Neural cell (in vitro differentiated cells): ENCODE measurements around the gene GNAI1. TPM values are rescaled to one million over a fixed set of nuclear protein-coding genes. Genes with fewer than 3 reads are reported as not detected.

ENCODE experiments used
- H2AFZ ChIP-seq: fragments of 200-600, 300-800 bp; sonication (generic), shearing (Covaris generic); 2 replicates; pipeline ENCODE4 v1.6.0; 2014; ENCODE audit warnings: low read depth, mild to moderate bottlenecking, antibody characterized with exemption, low read length, moderate library complexity
- H3F3A ChIP-seq: fragments of 200-600 bp; shearing (Covaris generic); 2 replicates; pipeline ENCODE4 v1.6.1; 2016; ENCODE audit warnings: mild to moderate bottlenecking, moderate library complexity, mixed read lengths, antibody characterized with exemption, low read length; ENCODE audit not compliant: insufficient read depth, poor library complexity, severe bottlenecking
- H3K27ac ChIP-seq: fragments of 200-600, 300-800 bp; sonication (generic), shearing (Covaris generic); 2 replicates; pipeline ENCODE4 v1.5.1; 2014; ENCODE audit warnings: mild to moderate bottlenecking, low read length, moderate library complexity
- H3K27me3 ChIP-seq: fragments of 300-800, 200-600 bp; sonication (generic), shearing (Covaris generic); 2 replicates; pipeline ENCODE4 v1.6.0; 2014; ENCODE audit warnings: mild to moderate bottlenecking, low read depth, low read length, moderate library complexity; ENCODE audit not compliant: insufficient read depth
- H3K36me3 ChIP-seq: fragments of 300-800, 200-600 bp; sonication (generic), shearing (Covaris generic); 2 replicates; pipeline ENCODE4 v1.5.1; 2014; ENCODE audit warnings: mild to moderate bottlenecking, antibody characterized with exemption, low read length, moderate library complexity; ENCODE audit not compliant: insufficient read depth
- H3K4me2 ChIP-seq: fragments of 300-800, 200-600 bp; sonication (generic), shearing (Covaris generic); 2 replicates; pipeline ENCODE4 v1.6.0; 2014; ENCODE audit warnings: mild to moderate bottlenecking, low read length
- H3K4me3 ChIP-seq: fragments of 300-800, 200-600 bp; sonication (generic), shearing (Covaris generic); 2 replicates; pipeline ENCODE4 v1.5.1; 2014; ENCODE audit warnings: mild to moderate bottlenecking, low read length, moderate library complexity
- H3K79me2 ChIP-seq: fragments of 200-600 bp; shearing (Covaris generic); replicated peaks from 2 replicates; pipeline ENCODE4 v1.6.0; 2014; ENCODE audit warnings: mild to moderate bottlenecking, low read length, moderate library complexity; ENCODE audit not compliant: insufficient read depth
- H3K9ac ChIP-seq: fragments of 300-800, 200-600 bp; sonication (generic), shearing (Covaris generic); 2 replicates; pipeline ENCODE4 v1.6.1; 2016; ENCODE audit warnings: mild to moderate bottlenecking, low read length, mixed read lengths
- H3K9me2 ChIP-seq: fragments of 200-600 bp; shearing (Covaris generic); 2 replicates; pipeline ENCODE4 v1.6.1; 2016; ENCODE audit warnings: mild to moderate bottlenecking, low read length, mixed read lengths; ENCODE audit not compliant: insufficient read depth
- H3K9me3 ChIP-seq: fragments of 200-600, 300-800 bp; sonication (generic), shearing (Covaris generic); 2 replicates; pipeline ENCODE4 v1.6.1; 2016; ENCODE audit warnings: mild to moderate bottlenecking, mixed run types, low read length, moderate library complexity, mixed read lengths
- H4K20me1 ChIP-seq: fragments of 200-600 bp; shearing (Covaris generic); 2 replicates; pipeline ENCODE4 v1.6.1; 2016; ENCODE audit warnings: mild to moderate bottlenecking, mixed run types; ENCODE audit not compliant: insufficient read depth
- EP300 ChIP-seq: fragments of 450-650 bp; conservative IDR thresholded peaks from 2 replicates; pipeline ENCODE4 v1.6.1; 2014; ENCODE audit warnings: antibody characterized with exemption, mild to moderate bottlenecking, moderate library complexity; ENCODE audit not compliant: poor library complexity, severe bottlenecking
- EZH2 ChIP-seq: fragments of 200-600, 300-800 bp; shearing (Covaris generic), sonication (generic); IDR thresholded peaks from 2 replicates; pipeline ENCODE4 v1.6.1; 2014; ENCODE audit warnings: antibody characterized with exemption, low read length, borderline replicate concordance, mild to moderate bottlenecking; ENCODE audit not compliant: insufficient read depth, poor library complexity, severe bottlenecking
- MXI1 ChIP-seq: fragments of 450-650 bp; conservative IDR thresholded peaks from 2 replicates; pipeline ENCODE4 v1.6.1; 2014; ENCODE audit warnings: antibody characterized with exemption, mild to moderate bottlenecking; ENCODE audit not compliant: poor library complexity, severe bottlenecking
- POLR2AphosphoS5 ChIP-seq: IDR thresholded peaks from 2 replicates; pipeline ENCODE4 v1.6.1; 2012
- RAD21 ChIP-seq: fragments of 450-650 bp; conservative IDR thresholded peaks from 2 replicates; pipeline ENCODE4 v1.6.1; 2014; ENCODE audit warnings: antibody characterized with exemption, mild to moderate bottlenecking, moderate library complexity
- SMC3 ChIP-seq: fragments of 450-650 bp; conservative IDR thresholded peaks from 2 replicates; pipeline ENCODE4 v1.6.1; 2014; ENCODE audit warnings: antibody characterized with exemption, mild to moderate bottlenecking, moderate library complexity; ENCODE audit not compliant: poor library complexity
- TAF1 ChIP-seq: IDR thresholded peaks from 2 replicates; pipeline ENCODE4 v1.6.1; 2012; ENCODE audit warnings: low read depth
- polyA plus RNA-seq: library from polyadenylated mRNA; depleted of rRNA; stranded (reverse); fragments of >200 nt; gene quantifications from 2 replicates; pipeline ENCODE4 v1.2.3, GENCODE V29; 2014
- TF ChIP-seq, protein P1 (sequence below): fragments of 450-650 bp; IDR thresholded peaks from 2 replicates; pipeline ENCODE4 v1.5.1; 2014; ENCODE audit warnings: antibody characterized with exemption, mild to moderate bottlenecking, moderate library complexity; ENCODE audit not compliant: poor library complexity, severe bottlenecking
- TF ChIP-seq, protein P2 (sequence below): IDR thresholded peaks from 2 replicates; pipeline ENCODE4 v1.6.1; 2012; ENCODE audit warnings: borderline replicate concordance

The GNAI1 gene
- polyA plus RNA-seq, 1 donor from 2014 or later, result 69.3 TPM

DNA sequence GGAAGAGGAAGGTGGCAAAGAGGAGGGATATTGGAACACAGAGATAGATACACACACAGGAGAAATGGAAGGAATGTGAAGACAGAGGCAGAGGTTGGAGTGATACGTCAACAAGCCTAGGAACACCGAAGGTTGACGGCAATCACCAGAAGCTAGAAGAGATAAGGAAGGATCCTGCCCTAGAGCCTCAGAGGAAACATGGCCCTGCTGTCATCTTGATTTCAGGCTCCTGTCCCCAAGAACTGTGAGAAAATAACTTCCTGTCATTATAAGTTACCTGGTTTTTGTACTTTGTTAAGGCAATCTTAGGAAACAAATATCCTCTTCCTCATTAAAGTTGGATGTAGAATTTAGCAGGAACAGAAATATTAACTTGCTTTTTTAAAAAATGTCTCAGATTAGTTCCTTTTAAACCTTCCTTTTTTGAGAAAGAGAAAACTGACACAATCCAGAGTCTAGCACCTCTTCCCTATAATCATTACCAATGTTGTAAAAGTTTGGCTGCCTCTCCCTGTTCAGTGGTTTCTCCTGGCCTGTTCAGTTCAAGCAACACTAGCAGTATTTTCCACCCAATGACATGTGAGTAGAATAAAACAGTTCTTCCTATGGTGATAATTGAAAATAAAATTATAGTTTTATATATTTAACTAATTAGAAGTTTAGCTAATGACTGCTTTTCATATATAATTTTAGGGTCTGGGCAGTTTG, 28.8 kb upstream of the GNAI1 start:
- Histone ChIP-seq H3K4me3 (no peak overlapping the region), H3F3A (no peaks in the 10 kb centered on the region), H3K9me2 (no peaks in the 10 kb centered on the region), H3K79me2 (no peaks in the 10 kb centered on the region), H3K36me3 (no peaks in the 10 kb centered on the region), H2AFZ (no peak overlapping the region), H3K27me3 (no peaks in the 10 kb centered on the region), H3K27ac (no peak overlapping the region), H3K9ac (no peak overlapping the region), H3K9me3 (no peaks in the 10 kb centered on the region), H3K4me2 (no peak overlapping the region), H4K20me1 (no peaks in the 10 kb centered on the region)
- TF ChIP-seq RAD21, result no peak

DNA sequence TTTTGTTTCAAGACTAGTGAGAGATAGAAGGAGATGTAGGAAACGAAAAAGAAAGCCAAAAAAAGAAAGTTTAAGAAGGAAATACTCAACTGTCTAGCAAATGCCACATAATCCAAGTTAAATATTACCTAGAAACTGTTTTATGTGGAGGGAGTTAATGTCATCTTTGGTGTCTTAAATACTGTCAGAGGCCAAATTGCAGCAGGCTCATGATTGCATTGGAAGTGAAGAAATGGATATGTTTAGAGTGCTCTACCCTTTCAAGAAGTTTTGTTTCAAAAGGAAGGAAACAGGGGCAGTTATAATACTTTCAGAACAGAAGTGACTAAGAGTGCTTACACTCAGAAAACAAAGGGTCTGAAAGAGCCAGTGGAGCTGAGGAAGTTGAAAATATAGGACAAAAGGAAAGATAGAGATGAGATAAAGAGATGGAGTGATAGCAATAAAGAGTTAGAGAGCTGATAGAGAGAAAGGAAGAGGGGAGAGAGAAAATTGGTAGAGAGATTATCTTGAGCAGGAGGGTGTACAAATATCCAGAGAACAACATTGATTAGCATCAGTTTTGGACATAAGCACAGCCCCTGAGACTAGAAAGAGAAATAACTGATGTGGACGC, 28.0 kb upstream of the GNAI1 start:
- no peak overlapping the region for H3K4me3 ChIP-seq
- no peak overlapping the region for H3K4me2 ChIP-seq
- H3K9me2 ChIP-seq, result no peaks in the 10 kb centered on the region
- H2AFZ ChIP-seq, result no peak overlapping the region
- H3K9ac ChIP-seq, result no peak overlapping the region
- H3K27ac ChIP-seq, result no peak overlapping the region
- no peaks in the 10 kb centered on the region for H3K27me3 ChIP-seq
- no peaks in the 10 kb centered on the region for H3F3A ChIP-seq
- no peaks in the 10 kb centered on the region for H3K9me3 ChIP-seq
- H3K36me3 ChIP-seq, result no peaks in the 10 kb centered on the region
- TF ChIP-seq POLR2AphosphoS5, result no peak
- no peaks in the 10 kb centered on the region for H3K79me2 ChIP-seq
- H4K20me1 ChIP-seq, result no peaks in the 10 kb centered on the region

DNA sequence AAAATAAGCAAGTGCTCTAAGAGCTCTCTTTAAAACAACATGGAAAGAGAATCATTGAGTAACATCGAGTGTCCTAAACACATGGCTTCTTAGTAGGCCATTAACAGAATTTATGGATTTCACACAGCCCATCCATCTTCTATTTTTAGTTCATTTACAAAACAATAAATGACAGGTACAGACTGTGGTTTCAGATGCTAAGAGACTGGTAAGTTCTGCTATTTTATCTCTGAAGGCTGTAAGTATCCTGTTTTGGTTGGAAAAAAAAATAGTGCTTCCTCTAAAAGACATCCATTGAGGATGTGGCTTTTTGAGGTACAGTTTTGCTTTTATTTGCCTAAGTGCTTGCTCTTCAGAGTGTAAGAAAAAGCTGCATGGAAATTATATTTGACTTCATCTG, 27.4 kb upstream of the GNAI1 start:
- no peaks in the 10 kb centered on the region for H3K36me3 ChIP-seq
- H3K4me3 ChIP-seq, result no peak overlapping the region
- no peak overlapping the region for H2AFZ ChIP-seq
- H3K9ac ChIP-seq, result no peak overlapping the region
- no peaks in the 10 kb centered on the region for H4K20me1 ChIP-seq
- no peak overlapping the region for H3K27ac ChIP-seq
- no peak overlapping the region for H3K4me2 ChIP-seq
- no peaks in the 10 kb centered on the region for H3K9me2 ChIP-seq
- H3K9me3 ChIP-seq, result no peaks in the 10 kb centered on the region
- H3K79me2 ChIP-seq, result no peaks in the 10 kb centered on the region
- TF ChIP-seq EP300 (no peak), SMC3 (no peak), RAD21 (no peak), MXI1 (no peak), POLR2AphosphoS5 (no peak), TAF1 (no peak), EZH2 (no peak)
- TF ChIP-seq, protein P1, sequence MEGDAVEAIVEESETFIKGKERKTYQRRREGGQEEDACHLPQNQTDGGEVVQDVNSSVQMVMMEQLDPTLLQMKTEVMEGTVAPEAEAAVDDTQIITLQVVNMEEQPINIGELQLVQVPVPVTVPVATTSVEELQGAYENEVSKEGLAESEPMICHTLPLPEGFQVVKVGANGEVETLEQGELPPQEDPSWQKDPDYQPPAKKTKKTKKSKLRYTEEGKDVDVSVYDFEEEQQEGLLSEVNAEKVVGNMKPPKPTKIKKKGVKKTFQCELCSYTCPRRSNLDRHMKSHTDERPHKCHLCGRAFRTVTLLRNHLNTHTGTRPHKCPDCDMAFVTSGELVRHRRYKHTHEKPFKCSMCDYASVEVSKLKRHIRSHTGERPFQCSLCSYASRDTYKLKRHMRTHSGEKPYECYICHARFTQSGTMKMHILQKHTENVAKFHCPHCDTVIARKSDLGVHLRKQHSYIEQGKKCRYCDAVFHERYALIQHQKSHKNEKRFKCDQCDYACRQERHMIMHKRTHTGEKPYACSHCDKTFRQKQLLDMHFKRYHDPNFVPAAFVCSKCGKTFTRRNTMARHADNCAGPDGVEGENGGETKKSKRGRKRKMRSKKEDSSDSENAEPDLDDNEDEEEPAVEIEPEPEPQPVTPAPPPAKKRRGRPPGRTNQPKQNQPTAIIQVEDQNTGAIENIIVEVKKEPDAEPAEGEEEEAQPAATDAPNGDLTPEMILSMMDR, result no peak
- TF ChIP-seq, protein P2, sequence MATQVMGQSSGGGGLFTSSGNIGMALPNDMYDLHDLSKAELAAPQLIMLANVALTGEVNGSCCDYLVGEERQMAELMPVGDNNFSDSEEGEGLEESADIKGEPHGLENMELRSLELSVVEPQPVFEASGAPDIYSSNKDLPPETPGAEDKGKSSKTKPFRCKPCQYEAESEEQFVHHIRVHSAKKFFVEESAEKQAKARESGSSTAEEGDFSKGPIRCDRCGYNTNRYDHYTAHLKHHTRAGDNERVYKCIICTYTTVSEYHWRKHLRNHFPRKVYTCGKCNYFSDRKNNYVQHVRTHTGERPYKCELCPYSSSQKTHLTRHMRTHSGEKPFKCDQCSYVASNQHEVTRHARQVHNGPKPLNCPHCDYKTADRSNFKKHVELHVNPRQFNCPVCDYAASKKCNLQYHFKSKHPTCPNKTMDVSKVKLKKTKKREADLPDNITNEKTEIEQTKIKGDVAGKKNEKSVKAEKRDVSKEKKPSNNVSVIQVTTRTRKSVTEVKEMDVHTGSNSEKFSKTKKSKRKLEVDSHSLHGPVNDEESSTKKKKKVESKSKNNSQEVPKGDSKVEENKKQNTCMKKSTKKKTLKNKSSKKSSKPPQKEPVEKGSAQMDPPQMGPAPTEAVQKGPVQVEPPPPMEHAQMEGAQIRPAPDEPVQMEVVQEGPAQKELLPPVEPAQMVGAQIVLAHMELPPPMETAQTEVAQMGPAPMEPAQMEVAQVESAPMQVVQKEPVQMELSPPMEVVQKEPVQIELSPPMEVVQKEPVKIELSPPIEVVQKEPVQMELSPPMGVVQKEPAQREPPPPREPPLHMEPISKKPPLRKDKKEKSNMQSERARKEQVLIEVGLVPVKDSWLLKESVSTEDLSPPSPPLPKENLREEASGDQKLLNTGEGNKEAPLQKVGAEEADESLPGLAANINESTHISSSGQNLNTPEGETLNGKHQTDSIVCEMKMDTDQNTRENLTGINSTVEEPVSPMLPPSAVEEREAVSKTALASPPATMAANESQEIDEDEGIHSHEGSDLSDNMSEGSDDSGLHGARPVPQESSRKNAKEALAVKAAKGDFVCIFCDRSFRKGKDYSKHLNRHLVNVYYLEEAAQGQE, result no peak
- no peaks in the 10 kb centered on the region for H3K27me3 ChIP-seq
- no peaks in the 10 kb centered on the region for H3F3A ChIP-seq
